Cerebellar nuclear complex (tissue), 1 donor: ENCODE results near the gene ANKRD10.

Source experiments
- DNase-seq, 2 experiments: peaks; one replicate each; lab custom pipeline; 2025; lab: John Stamatoyannopoulos, UW

The ANKRD10 gene

GRCh38 chr13:110944968-110945927 lies 30.4 kb upstream of the ANKRD10 start:
- no peak for DNase-seq

- no peak for DNase-seq
These were observed 29.5 kb upstream of the ANKRD10 start for GRCh38 chr13:110944121-110944967.

GRCh38 chr13:110942248-110942981 lies 27.5 kb upstream of the ANKRD10 start:
- no peak for DNase-seq

- DNase-seq = no peak
These were observed 24.0 kb upstream of the ANKRD10 start for GRCh38 chr13:110938662-110939421.

- no peak for DNase-seq
These were observed 22.8 kb upstream of the ANKRD10 start for GRCh38 chr13:110937511-110938285.

- DNase-seq = no peak
These were observed 21.6 kb upstream of the ANKRD10 start for GRCh38 chr13:110936519-110936918.

GRCh38 chr13:110932588-110932987 lies 17.7 kb upstream of the ANKRD10 start:
- no peak for DNase-seq

GRCh38 chr13:110929104-110929777 lies 14.4 kb upstream of the ANKRD10 start:
- no peak for DNase-seq

GRCh38 chr13:110925023-110925612 lies 10.2 kb upstream of the ANKRD10 start:
- no peak for DNase-seq

- DNase-seq = no peak
These were observed 9.7 kb upstream of the ANKRD10 start for GRCh38 chr13:110924639-110924934.

GRCh38 chr13:110923777-110924638 lies 9.1 kb upstream of the ANKRD10 start:
- DNase-seq = no peak

GRCh38 chr13:110923086-110923485 lies 8.2 kb upstream of the ANKRD10 start:
- no peak for DNase-seq

- DNase-seq = no peak
These were observed 7.6 kb upstream of the ANKRD10 start for GRCh38 chr13:110922506-110922905.

GRCh38 chr13:110921695-110922094 lies 6.8 kb upstream of the ANKRD10 start:
- DNase-seq = no peak

GRCh38 chr13:110921209-110921608 lies 6.3 kb upstream of the ANKRD10 start:
- DNase-seq = no peak

GRCh38 chr13:110920038-110920437 lies 5.2 kb upstream of the ANKRD10 start:
- DNase-seq = no peak

- no peak for DNase-seq
These were observed 1.7 kb upstream of the ANKRD10 start for GRCh38 chr13:110916301-110917142.

- no peak for DNase-seq
These were observed 971 bp upstream of the ANKRD10 start for GRCh38 chr13:110915874-110916206.
